GM18505 (cell line): ENCODE results near the gene ANKHD1.

Source experiments
- ATAC-seq: cut with Tn5 transposase; IDR thresholded peaks from one replicate; pipeline ENCODE4 v1.9.1; 2021; ENCODE audit not compliant: unreplicated experiment
- POLR2A ChIP-seq: IDR thresholded peaks from 4 replicates; pipeline ENCODE4 v1.6.1; 2011; ENCODE audit warnings: borderline replicate concordance; ENCODE audit not compliant: insufficient read depth, insufficient read length; ENCODE audit errors: extremely low read depth

The ANKHD1 gene

DNA sequence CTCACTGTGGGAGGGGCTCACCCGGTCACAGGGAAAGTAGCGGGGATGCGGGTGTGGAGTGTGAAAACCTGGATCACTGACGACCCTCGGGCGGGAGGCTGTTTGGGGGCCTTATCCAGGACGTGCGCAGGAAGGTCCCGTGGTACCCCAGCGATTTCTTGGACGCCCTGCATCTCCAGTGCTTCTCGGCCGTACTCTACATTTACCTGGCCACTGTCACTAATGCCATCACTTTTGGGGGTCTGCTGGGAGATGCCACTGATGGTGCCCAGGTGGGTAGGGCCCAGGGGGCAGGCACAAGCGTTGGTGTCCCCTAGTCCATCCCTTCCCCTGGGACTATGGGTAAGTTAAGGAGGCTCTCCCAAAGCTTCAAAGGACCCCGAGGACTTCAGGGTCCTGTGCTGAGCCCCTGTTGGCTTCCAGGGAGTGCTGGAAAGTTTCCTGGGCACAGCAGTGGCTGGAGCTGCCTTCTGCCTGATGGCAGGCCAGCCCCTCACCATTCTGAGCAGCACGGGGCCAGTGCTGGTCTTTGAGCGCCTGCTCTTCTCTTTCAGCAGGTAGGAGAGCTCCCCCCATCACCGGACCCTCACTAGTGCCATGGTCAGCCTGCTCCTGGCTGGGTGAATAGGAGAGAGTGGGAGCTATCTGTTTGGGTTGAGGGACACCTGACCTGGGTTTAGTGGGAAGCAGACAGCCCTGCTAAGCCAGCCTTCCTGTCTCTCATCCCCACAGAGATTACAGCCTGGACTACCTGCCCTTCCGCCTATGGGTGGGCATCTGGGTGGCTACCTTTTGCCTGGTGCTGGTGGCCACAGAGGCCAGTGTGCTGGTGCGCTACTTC is 37.8 kb upstream of the ANKHD1 start:
- ATAC-seq: no peak
- TF ChIP-seq POLR2A: no peak

DNA sequence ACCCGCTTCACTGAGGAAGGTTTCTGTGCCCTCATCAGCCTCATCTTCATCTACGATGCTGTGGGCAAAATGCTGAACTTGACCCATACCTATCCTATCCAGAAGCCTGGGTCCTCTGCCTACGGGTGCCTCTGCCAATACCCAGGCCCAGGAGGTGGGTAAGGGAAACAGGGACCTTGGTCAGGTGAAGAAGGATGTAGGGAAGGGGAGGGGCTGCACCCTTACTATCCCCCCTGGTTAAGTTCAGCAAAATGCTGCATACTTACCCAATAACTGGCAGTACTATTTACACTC is 37.2 kb upstream of the ANKHD1 start:
- TF ChIP-seq POLR2A: no peak
- ATAC-seq: no peak

DNA sequence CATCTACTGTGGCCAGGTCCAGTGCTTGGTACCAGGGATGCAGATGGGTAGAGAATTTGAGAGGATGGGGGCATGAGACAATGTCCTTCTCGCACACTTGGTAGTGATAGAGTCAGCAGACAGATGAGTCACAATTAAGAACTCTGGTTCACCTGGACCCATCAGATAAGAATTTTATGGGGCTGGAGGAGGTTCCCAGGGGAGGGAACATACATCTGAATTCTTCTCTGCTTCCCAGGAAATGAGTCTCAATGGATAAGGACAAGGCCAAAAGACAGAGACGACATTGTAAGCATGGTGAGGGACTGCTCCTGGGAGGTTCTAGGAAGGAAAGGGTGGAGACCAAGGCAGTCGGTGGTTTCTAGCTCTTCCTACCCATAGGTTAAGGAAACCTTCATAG is 36.4 kb upstream of the ANKHD1 start:
- ATAC-seq: no peak
- no peak for TF ChIP-seq POLR2A

DNA sequence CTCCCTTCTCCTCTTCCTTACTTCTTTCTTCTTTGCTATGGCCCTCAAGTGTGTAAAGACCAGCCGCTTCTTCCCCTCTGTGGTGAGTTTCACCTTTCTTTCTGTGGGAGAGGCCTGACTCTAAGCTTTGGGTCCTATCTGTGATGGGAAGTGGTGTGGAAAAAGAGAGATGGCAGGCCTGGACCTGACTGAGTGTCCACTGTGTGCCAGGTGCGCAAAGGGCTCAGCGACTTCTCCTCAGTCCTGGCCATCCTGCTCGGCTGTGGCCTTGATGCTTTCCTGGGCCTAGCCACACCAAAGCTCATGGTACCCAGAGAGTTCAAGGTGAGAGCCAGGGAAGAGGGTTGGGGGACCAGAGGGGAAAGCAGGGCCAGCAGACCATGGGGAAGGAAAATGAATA is 35.7 kb upstream of the ANKHD1 start:
- no peak for ATAC-seq
- no peak for TF ChIP-seq POLR2A

DNA sequence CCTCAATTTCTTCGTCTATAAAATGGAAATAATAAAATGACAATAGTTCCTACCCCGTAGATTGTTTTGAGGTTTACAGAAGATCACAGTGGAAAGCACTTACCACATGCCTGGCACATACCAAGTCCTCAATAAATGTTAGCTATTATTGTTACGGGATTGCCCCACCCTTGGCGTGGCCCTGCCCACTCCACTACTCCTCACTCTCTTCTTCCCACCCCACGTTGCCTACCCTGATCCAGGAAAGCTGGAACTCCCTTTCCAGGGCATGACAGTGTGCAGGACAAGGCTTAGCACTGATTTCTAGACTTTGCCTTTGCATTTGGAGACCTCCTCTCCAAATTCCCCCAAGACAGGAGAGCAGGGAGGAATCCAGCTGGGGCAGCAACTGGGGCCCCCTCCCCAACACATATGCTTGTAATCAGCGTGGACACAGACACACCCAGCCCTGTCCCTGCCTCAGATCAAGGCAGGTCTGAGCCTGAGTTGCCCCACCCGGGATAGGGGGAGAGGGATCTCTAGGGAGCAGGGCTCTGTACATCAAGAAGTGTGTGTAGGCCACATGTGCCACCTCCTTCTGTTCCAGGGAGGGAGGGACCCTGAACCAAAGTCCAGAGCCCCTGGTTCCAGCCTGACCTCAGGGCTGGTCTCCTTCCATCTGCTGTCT is 34.9 kb upstream of the ANKHD1 start:
- no peak for ATAC-seq
- no peak for TF ChIP-seq POLR2A

DNA sequence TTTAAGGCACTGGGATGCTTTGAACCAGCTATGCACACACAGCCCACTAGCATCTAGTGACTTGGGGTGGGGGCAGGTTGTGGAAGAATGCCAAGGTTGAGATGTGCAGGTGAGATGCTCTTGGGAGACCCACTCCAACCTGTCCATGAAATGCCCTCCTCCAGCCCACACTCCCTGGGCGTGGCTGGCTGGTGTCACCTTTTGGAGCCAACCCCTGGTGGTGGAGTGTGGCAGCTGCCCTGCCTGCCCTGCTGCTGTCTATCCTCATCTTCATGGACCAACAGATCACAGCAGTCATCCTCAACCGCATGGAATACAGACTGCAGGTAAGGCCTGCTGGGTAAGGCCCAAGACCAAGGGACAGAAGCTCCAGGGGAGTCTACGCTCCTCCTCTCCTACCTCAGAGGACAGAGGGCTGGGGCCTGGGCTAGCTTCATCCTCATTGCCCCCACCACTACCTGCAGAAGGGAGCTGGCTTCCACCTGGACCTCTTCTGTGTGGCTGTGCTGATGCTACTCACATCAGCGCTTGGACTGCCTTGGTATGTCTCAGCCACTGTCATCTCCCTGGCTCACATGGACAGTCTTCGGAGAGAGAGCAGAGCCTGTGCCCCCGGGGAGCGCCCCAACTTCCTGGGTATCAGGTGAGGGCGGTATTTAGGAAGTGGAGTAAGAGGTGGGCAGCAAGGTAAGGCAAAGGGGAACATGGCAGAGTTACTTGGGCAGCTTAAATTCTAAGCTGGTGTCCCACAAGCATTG is 34.2 kb upstream of the ANKHD1 start:
- no peak for ATAC-seq
- no peak for TF ChIP-seq POLR2A

DNA sequence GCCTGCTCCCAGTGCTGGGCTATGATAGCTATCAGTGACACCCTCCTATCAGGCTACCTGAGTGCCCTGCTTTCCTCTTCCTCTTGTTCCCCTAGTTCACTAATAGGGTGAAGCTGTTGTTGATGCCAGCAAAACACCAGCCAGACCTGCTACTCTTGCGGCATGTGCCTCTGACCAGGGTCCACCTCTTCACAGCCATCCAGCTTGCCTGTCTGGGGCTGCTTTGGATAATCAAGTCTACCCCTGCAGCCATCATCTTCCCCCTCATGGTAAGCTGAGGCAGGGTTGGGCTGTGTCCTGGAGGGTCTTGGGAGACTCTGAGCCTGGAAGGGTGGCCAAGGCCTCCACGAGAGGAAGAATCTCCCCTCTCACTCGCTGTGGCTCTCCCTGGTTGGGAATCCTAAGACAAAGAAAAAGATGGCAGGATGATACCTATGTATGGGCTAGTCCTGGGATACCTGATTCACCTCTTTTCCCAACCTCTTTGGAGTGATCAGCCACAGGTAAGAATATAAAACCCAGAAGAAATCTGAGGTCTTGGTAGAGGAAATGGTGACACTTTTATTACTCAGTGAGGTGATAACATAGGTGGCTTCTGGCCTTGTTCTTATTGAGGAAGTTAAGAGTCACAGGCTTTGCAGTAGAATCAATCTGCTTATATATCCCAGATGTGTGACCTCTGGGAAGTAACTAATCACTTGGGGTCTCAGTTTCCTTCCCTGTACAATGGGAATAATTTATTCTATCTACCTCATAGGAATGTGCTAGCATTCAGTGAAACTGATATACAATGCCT is 30.1 kb upstream of the ANKHD1 start:
- TF ChIP-seq POLR2A: no peak
- no peak for ATAC-seq

DNA sequence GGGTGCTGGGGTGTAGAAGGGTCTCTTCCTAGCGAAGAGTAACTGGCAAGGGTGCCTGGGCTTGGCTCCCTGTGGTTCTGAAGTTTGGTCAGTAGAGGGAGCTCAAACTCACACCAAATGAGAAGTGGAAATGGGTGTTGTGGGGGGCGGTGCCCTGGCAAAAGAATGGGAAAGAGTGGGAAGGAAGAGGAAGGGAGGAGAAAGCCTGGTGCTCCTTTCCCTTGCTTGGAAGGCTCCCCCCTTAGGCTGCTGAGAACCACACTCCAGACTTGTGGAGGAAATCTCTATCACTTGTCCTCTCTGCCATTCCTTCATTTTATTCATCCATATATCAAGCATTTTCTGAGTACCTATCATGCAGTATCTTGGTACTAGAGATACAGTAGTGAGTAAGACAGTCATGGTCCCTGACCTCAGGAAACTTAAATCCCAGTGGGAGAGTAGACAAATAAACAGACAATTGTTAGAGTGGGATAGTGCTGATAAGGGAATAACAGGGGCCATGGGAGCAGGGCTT is 28.6 kb upstream of the ANKHD1 start:
- no peak for TF ChIP-seq POLR2A
- ATAC-seq: no peak

DNA sequence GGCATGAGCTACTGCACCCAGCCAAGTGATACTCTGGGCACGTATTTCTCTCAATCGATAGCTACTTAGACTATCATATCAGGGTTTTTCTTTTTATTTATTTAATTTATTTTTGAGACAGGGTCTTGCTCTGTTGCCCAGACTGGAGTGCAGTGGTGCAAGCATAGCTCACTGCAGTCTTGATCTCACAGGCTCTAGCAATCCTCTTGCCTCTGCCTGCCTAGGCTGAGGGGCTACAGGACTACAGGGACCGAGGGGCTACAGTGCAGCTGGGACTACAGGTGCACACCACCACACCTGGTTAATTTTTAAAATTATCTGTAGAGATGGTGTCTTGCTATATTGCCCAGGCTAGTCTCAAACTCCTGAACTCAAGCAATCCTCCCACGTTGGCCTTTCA is 20.3 kb upstream of the ANKHD1 start:
- TF ChIP-seq POLR2A: no peak
- no peak for ATAC-seq

DNA sequence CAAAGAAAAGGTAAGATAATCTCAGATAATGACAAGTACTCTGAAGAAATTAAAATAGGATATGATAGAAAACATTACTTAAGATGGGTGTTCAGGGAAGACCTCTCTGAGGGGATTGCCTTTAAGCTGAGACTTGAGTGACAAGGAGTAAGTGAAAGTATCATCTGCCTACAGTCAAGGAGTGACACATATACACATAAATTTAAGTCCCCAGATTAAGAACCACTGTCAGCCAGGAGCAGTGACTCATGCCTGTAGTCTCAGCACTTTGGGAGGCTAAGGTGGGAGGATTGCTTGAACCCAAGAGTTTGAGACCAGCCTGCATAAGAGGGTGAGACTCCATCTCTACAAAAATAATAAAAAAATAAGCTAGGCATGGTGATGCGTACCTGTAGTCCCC is 19.7 kb upstream of the ANKHD1 start:
- ATAC-seq: no peak
- no peak for TF ChIP-seq POLR2A

DNA sequence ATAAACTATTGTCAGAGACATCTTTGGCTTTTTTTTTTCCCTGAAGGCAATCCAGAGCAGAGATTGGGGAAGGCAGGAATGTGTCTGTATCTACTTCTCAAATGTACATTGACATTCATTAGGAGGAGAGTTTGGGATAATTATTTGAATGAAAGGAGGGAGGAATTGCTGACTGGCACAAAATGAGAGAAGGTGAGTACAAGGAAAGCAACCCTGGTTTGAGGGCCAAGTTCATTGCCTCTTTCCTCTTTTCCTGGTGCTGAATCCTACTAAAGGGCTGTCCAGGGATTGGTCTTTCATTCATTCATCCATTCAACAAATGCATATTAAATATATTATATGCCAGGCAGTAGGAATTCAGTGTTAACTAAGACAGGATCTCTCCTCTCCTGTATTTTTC is 18.8 kb upstream of the ANKHD1 start:
- no peak for TF ChIP-seq POLR2A
- no peak for ATAC-seq

DNA sequence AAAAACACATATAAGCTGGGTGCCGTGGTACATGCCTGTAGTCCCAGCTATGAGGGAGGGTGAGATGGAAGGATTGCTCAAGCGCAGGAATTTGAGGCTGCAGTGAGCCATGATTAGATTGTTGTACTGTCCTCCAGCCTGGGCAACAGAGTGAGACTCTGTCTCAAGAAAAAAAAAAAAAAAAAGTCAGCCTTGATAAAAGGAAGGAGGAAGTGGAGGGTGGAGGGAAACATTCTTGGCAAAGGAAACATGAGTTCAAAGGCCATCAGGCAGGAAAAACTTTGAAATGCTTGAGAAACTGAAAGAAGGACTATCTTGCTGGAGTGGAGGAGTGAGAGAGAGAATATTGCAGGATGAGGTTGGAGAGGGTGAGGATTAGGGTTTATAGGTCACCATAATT is 18.3 kb upstream of the ANKHD1 start:
- no peak for TF ChIP-seq POLR2A
- no peak for ATAC-seq

DNA sequence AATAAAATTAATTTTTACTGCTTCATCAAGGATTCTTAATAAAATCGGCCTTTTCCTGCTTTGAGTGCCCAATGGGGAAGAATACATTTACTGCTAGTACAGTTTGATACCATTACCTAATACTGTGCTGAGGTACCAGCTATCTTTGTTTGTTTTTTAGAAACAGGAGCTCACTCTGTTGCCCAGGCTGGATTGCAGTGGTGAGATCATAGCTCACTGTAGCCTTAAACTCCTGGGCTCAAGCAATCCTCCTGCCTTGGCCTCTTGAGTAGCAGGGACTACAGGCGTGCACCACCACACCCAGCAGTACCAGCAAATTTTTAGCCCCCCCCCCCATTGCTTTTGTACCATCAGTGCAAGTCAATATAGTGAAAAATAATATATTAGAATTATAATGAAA is 13.6 kb upstream of the ANKHD1 start:
- no peak for TF ChIP-seq POLR2A

DNA sequence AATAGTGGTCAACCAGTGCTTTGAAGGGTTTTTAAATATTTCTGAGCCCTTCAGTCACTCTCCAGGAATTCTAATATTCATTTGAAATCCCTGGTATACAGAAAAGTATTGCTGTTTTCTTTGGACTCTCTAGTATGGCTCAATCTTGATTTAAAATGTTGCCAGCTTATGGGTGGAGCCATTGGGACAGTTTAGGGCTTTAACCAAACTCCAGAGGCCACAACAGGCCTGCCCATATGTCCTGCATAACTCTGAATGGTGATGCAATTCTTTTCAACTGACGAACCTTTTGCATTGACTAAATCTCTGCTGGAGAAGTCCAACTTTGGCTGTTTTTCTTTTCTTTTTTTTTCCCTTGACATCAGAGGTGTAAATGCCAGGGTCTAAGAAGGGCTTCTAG is 10.3 kb upstream of the ANKHD1 start:
- ATAC-seq: no peak
- TF ChIP-seq POLR2A: no peak

More for the DNA sequence above, 13.6 kb upstream of the ANKHD1 start:
- no peak for ATAC-seq

DNA sequence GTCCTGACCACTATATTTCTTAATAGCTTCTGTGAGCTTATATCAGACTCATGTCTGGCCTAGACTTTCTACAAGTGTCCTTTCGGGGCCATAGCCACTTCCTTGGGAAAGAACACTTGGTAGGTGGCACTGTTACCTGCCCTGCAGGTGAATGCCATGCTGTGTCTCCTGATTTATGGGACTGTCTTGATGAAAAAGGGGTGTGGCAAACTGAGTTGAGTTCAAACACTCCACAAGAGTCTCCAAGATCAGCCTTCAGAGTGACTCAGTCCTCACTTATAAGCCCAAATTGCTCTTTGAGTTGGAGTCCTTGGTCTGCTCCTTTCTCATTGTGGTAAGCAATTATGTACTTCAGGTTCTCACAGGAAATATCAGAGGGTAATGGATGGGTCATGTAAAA is 9.9 kb upstream of the ANKHD1 start:
- no peak for TF ChIP-seq POLR2A
- no peak for ATAC-seq
